HL-60/S4 (cell line): Measurements from ENCODE around the gene INPP5A.

Experiments used
- in situ Hi-C: fragments of 300-500 bp; cut with MboI; formaldehyde crosslinking; loops from 2 replicates; pipeline ENCODE4 v1.14.3; 2022; ENCODE audit warnings: low sequenced_read_pairs

INPP5A gene

DNA sequence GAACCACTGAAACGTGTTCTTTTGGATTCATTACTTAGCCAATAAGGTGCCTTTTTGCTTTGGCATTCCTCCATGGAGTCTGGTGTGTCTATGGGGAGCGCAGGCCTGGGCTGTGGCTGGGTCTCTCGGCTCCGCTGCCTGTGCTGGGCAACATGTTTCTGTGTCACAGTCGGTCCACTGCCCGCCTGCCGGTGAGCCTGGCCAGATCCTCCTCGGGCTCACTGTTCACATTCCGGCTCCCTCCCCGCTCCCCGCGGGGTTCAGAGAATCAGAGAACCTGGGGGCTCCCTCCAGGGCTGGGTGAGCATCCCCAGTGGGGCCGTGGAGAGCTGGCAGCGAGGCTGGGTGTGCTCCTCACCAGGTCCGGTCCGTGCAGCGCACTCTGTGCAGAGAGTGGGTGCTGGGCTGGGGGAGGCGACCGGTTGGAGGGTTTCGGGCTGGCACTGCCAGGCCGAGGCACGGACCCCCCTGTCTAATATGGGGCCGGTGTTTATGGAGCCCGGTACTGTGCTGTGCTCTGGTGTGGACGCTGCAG lies 70.4 kb downstream of the INPP5A start:
- in situ Hi-C loops, result no loop called here

GRCh38 chr10:132608511-132609195 lies 71.1 kb downstream of the INPP5A start:
- in situ Hi-C loops, result no loop called here

DNA sequence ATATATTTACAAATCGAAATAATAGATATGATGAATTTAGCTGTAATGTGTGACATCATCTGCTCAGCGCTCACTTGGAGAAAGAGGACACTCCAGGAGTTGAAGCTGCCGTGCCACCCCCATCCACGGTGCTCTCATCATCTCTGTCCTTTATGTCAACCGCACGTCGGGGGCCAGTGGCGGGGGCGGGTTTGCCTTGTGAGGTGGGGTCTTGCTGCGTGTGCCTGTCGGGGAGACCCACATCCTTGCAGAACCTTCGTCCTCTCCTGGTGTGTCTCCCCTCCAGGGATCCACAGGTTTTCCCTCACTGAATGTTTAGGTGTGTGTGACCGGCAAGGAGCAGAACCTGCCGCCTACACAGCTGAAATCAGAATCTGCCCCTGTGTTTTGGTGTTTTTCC lies 71.6 kb downstream of the INPP5A start:
- in situ Hi-C loops, result no loop called here

- in situ Hi-C loops, result no loop called here
Measured at GRCh38 chr10:132610071-132610701, 72.6 kb downstream of the INPP5A start.

GRCh38 chr10:132611026-132611910 lies 73.7 kb downstream of the INPP5A start:
- in situ Hi-C loops, result no loop called here

GRCh38 chr10:132611986-132612385 lies 74.4 kb downstream of the INPP5A start:
- in situ Hi-C loops, result no loop called here

DNA sequence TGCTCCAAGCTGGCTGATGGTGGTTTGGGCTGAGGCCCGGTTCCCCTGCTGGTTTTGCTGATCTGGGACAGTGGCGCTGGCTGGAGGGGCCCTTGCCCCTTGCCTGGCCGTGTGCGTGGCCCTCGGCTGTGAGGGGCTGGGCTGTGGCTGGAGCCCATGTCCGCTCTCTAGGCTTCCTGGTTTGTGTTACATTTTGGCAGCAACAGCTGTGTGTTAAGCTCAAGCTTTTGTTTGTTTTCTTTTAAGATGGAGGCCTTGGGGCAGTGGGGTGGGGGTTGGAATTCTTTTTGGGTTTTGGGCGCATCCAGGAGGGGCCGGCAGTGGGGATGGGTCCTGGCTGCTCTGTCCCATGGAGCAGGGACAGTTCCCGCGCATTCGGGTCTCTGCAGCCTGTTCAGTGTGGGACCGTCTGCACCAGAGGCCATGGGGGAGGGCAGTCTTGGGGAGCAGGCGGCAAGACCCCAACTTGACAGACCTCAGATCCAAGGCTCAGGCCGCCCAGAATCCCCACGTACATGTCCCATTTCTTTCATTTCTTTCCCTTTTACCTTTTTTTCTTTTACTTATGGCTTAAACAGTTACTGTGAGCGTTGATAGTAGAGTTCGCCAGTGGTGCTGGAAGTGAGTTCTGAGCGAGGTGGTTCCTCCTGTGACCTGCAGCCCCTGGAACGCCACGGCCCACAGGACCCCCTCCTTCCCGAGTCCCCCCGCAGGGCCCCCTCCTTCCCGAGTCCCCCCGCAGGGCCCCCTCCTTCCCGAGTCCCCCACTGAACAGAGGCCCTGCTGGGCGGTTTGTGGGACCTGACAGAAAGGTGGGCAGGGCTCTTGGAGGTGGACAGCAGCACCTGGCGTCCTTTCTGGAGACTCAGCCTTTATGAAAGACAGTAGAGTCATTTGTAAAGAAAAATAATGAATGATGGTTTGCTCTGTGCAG lies 75.3 kb downstream of the INPP5A start:
- in situ Hi-C loops, result no loop called here

GRCh38 chr10:132613566-132614348 lies 76.2 kb downstream of the INPP5A start:
- in situ Hi-C loops, result no loop called here

DNA sequence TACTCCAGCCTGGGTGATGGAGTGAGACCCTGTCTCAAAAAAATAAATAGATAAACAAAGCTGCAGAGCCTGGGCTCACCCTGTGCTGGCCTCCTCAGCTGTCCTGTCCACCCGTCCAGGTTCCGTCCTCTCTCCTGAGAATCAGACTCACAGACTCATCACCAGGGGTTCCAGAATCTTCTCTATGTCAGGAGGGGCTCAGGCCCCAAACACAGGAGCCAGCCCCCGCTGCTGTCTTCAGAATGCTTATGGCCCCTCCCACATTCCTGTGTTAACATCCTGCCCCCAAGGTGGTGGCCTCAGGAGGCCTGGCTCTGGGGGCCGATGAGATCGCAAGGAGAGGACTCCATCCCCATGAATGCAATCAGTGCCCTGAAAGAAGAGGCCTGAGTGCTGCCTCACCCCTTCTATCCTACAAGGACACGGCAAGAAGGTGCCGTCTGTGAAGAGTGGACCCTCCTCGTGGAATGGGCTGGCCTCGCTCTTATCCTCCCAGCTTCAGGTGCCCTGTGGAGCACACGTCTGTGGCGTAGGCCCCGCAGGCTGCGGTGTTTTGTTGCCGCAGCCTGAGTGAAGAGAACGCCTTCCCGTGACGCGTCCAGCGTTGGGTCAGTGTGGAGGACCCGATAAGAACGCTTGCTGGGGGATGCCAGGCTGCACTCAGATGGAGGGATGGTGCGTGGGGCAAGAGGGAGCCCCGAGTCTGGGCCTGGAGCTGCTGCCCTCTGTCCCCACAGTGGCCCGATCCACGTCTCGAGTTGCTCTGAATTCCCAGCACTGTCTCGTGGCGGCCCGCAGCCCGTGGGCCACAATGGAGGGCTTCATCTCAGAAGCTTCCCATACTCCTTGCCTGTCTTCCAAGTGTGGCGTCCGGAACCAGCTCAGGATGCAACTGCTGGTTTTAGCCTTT lies 77.1 kb downstream of the INPP5A start:
- in situ Hi-C loops, result no loop called here

DNA sequence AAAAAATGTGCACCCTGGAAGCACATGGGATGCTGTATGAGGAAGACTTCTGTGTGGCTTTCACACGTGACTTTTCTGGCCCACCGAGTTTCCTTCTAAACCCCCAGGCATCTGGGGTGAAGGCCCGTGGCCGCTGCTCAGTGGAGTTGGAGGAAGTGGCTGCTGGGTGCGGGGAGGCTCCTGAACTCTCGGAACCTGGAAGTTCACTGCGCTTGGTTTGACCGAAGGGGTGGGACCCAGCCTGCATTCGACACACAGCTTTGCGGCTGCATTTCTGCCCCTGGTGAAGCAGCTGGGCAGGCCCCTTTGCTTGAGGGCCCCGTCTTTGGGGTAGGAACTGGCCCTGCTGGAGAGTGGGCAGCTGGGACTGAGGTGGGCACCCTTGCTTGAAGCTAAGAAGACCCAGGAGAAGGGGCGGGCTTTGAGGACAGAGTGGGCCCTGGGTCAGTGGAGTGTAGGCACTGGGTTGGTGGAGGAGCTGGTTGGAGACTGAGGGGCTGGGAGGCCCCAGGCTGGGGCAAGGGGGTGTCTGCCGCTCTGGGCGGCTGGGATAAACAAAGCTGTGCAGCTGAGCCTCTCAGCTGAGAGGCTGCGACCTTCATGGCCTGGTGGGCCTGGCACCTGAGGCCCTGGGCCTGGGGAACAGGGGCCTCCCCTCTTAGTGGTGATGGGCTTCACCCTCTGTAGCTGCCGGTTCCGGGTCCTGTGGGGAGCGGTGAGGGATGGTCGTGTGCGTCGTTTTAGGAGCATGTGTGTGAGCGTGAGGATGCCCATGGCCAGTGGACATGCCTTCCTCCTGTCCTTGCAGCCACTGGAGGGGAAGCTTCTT lies 78.0 kb downstream of the INPP5A start:
- in situ Hi-C loops, result no loop called here

DNA sequence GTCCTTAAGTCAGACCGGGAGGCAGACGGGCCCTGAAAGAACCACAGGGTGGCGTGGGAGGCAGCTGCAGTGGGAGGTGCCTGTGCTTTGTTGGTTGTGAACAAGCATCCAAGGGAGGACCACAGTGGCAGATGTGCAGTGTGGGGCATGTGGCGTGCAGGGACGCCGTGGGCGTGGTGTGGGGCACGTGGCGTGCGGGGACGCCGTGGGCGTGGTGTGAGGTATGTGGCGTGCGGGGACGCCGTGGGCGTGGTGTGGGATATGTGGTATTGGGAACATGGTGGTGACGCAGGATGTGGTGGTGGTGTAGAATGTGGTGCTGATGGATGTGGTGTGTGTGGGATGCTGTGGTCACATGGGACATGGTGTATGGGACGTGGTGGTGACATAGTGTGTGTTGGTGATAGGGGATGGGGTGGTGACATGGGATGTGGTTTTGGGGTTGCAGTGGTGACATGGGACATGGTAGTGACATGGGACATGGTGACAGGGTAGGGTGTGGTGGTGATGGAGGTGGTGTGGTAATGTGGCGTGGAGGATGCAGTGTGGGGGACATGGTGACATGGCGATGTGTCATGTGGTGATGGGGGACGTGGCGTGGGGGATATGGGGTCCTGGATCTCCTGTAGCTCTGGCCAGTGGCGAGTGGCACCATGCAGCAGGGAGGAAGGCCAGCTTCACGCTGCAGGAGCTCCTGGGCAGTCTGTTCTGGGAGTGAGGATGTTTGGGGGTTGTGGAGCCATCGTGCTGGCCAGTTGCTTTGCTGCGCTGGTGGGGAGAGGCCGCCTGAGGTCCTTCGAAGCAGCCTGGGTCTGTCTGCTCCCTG lies 78.8 kb downstream of the INPP5A start:
- in situ Hi-C loops, result no loop called here

- in situ Hi-C loops, result no loop called here
Measured at GRCh38 chr10:132616996-132617736, 79.6 kb downstream of the INPP5A start.

DNA sequence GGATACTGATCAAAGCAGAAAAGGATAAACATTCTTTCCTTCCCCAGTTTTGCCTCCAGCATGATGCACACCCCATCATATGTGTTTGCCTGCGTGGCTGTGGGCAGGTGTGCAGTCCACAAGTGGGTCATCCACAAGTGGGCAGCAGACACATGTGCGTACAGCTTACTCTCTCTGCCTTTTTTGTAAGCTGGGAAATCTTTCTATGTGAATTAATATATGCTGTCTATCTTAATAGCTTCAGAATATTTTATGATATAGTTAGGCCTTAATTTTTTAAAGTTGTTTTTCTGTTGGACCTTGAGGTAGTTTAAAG lies 80.1 kb downstream of the INPP5A start:
- in situ Hi-C loops, result no loop called here

DNA sequence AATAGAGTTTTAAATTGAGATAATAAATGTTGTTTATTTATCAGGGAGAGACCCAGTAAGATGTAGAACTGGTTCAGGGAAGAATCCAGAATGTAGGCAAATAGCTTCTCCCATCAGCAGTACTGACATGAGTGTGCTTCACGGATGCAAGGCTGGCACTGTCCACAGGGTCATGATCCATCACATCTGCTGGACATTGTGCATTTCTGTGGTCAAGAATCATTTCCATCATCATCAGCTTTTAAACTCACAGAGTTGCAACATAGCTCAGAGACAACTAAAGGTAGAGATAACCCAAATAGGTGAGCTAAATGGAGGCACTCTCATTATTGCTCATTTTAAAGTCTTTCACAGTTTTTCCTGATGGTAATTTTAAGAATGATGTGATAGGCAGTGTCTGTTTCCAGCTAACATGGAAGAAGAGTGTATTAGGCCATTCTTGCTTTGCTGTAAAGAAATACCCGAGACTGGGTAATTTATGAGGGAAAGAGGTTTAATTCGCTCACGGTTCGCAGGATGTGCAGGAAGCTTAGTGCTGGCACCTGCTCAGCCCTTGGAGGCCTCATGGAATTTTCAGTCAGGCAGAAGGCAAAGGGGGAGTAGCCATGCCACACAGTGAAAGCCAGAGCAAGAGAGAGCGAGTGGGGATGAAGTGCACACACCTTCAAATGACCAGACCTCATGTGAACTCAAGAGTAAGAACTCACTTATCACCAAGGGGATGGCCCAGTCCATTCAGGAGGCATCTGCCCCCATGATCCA lies 80.8 kb downstream of the INPP5A start:
- in situ Hi-C loops, result no loop called here

DNA sequence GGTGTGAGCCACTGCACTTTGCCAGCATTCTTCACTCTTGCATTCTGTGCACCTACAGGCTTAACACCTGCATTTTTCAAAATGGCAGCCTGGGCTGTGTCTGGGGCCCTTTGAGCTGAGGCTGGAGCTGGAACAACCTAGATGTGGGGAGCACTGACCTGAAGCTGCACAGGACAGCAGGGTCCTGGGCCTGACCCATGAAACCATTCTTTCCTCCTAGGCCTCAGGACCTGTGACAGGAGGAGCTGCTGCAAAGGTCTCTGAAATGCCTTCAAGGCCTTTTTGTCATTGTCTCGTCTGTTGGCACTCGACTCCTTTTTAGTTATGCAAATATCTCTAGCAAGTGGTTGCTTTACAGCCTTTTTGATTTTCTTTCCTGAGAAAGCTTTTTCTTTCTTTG lies 82.3 kb downstream of the INPP5A start:
- in situ Hi-C loops, result no loop called here
